Central memory CD4-positive, alpha-beta T cell (primary cell): ENCODE data around the gene SEC16A.

Source experiments
- DNase-seq: peaks from one replicate; pipeline ENCODE4 v3.0.0; 2022

Gene SEC16A

DNA sequence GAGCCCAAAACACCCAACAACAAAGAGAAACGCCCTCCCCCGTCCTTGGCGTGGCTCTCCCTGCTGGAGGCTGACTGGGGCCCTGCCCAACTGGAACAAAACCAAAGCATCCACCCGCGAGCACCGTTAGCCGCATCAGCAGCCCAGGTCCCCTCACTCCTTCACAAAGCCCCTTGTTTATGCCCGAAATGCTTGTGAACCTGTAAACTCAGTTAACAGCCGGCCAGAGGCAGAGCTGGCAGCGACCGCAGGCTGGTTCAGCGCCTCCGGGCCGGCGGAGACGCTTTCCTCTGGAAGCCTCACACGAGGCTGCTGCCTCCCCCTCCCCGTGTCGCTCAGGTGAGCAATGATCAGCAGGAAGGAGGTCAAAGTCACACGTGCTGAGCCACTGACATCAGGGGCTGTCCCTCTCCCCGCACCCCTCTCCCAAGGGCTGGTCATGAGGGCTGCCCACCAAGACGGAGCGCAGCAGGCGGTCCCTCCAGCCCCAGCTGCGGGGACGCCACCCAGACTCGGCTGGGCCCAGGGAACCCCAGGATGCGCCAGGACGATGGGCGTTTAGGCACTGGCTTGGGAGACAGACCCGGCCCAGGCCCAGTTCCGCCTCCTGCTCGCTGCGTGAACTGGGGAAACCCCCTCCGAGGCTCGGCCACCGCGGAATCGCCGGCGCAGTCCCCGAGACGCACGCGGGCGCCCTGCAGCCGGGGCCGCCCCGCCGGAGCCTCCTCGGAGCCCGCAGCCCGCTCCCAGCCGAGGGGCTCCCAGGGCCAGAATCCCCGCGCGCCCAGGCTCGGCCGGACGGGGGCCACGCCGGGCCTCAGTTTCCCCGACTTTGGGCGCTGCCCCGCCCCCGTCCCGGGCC, 83.4 kb downstream of the SEC16A start:
- DNase-seq = peak; percentile 22

DNA sequence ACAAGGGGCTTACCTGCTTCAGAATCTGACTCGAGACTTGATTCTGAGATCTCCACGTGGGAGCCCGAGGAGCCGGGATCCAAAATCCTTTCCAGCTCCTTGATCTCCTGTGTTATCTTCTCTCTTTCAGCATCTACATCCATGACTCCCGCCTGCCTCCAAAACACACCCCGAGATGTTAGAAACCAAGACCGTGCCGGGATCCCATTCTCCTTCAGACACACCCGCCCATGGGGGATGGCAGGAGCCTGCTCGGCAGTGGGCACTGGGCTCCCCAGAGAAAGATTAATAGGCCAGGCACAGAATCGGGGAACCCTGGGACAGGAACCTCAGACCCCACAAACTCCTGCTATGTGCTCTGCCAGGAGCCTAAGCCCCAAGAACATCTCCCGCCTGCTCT, 84.6 kb downstream of the SEC16A start:
- DNase-seq = no peak

DNA sequence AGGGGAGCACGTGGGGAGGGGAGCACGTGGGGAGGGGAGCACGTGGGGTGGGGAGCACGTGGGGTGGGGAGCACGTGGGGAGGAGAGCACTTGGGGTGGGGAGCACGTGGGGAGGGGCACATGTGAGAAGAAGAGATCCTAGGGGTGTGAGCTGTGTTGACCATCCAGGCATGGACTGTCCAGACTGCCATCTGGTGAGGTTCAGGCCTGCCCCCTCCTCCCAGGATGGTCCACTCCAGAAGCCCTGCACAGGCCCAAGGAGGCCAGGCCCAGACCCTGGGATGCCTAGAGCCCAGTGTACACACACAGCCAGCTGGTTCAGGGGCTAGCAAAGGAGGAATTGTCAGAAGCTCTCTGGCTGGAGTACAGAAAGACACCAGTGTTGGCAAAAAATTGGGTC, 85.2 kb downstream of the SEC16A start:
- DNase-seq = no peak

DNA sequence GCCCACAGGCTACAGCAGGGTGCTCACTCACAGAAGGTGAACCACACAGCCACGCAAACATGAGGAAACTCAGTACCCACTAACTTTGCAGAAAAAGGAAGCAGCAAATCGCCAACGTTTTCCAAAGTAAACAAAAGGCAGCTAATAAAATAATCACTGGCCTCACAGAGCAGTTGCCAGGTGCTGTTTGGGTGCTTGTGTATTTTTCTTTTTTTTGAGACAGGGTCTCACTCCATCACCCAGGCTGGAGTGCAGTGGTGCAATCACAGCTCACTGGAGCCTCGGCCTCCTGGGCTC, 86.7 kb downstream of the SEC16A start:
- DNase-seq = no peak

DNA sequence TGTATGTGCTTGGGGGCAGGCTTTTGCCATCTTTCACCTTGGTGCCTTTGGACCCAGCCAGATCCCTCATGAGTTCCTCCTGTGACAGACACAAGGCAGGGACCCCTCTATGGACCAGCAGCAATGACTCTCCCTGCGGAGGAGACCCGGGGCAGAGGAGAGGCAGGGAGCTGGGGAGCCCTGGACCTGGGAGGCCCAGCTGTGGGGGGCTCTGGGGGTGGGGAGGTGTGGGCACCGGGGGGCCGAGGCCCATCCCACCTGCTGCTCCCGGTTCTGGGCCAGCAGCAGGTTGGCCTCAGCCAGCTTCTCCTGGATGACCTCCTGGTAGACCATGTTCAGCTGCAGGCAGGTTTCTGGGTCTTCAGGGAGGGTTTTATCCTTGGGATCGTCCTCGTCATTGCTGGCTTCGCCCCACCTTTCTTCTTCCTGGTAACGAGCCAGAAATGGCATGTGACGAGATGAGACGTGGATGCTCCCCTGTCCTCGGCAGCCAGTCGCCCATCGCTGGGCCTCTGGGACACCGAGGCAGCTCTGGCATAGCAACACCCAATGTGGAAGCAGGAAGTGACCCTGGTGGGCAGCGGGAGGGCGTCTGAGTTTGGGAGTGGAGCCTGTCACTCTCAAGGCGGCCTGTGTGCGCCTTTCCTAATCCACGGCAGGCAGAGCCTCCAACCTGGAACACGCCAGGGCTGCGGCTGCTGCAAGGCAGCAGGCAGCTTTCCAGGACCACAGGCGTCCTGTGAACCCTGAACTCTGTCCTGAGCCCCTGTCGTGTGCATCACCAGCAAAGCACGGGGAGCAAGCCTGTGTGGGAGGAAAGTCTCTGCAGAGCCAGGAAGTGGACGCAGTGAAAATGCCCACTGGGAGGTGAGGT, 87.3 kb downstream of the SEC16A start:
- DNase-seq = no peak

DNA sequence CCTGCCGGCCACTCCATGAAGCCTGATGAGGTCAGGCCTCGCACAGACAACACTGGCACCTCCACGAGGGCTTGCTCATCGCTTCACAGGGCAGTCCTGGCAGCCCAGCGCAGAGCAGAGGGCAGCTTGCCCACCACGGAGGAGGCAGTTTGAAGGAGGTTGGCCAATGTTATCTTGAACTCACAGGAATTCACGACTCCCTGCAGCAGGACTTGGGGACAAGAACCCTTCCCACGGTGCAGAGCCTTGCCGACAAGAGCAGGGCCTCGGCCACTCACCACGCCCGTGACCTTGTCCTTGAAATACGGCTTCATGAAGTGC, 87.9 kb downstream of the SEC16A start:
- no peak for DNase-seq

DNA sequence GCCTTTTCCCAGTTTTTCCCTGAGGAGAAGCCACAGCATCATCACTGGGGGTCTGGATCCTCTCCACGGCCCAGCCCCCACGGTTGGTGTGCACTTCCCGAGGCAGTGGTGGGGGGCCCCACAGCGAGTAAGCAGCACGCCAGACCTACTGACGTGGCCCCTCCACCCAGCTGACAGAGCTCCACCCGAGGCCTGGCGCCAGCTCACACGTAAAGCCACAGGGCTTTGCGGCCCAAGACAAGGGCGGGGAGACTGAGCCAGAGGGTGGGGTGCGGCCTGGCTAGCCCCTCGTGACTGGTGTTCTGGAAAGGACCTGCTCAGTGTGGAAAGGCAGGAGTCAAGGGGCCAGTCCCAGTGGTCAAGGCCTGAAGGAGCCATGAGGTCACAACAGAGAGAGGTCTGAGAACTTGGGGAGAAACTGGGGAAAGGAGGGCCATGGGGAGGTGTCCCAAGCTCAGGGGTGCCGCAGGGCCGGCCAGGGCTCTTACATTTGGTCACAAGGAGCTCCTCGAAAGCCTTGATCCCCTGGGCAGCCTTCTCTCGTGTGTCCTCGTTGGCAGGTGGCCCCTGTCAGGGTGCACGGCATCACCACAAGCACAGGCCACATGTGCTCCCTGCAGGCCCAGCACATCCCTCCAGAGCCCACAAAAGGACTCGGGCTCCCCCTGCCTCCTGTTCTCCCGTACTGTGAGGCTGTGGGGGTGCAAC, 88.4 kb downstream of the SEC16A start:
- no peak for DNase-seq

DNA sequence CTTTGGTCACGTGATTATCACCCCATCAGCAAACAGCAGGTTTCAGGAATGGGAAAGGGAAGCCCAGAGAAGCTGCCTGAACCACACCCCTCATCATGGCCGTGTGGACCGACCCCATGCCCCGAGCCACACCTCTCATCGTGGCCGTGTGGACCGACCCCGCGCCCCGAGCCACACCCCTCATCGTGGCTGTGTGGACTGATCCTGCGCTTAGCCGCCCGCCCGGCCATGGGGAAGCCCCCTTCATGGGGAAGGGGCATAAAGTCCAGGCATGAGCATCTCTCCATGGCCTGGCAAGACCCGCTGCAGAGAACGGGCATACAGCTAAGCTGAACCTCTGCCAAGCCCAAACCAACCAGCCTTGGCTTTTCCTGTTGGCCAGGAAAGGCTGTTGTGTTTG, 89.3 kb downstream of the SEC16A start:
- DNase-seq = no peak

DNA sequence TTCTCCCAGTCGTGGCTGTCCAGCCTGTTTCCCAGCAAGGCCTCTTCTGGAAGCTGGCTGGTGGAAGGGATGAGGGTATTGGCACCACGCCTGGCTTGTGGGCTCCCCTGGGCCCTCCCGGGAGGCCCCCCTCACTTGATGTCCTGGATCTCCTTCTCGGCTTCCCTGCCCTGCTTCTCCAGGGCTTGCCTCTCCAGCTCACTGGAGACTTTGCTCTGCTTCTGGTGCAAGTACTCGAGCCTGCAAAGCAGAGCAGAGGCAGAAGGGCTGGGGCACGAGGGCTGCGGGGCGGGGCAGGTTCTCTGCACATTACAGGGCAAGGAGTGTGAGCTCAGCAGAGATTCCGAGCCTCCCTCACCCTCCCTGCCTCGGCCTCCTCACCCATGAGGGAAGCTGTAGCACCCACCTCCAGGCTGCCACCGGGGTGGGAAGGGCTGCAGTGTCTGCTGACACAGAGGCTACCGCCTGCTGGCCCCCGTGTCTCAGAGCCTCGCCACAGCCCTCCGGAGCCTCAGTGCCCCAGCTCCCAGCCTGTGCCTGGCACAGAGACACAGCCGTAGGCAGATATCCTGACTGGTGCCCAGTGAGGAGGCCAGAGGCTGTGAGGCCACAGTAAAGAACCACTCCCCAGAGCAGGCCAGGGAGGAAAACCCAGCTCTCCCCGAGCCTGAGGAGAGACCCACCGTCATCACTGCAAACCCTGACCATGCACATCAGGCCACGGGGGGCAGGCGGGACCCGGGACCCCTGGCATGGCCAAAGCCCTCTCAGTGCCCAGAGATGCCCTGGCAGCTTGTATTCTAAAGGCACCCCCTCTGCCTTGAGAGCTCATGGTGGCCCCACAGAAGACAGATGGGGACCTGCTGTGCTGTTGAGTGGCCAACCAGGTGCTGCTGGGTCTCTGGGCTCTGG, 90.0 kb downstream of the SEC16A start:
- DNase-seq = no peak

DNA sequence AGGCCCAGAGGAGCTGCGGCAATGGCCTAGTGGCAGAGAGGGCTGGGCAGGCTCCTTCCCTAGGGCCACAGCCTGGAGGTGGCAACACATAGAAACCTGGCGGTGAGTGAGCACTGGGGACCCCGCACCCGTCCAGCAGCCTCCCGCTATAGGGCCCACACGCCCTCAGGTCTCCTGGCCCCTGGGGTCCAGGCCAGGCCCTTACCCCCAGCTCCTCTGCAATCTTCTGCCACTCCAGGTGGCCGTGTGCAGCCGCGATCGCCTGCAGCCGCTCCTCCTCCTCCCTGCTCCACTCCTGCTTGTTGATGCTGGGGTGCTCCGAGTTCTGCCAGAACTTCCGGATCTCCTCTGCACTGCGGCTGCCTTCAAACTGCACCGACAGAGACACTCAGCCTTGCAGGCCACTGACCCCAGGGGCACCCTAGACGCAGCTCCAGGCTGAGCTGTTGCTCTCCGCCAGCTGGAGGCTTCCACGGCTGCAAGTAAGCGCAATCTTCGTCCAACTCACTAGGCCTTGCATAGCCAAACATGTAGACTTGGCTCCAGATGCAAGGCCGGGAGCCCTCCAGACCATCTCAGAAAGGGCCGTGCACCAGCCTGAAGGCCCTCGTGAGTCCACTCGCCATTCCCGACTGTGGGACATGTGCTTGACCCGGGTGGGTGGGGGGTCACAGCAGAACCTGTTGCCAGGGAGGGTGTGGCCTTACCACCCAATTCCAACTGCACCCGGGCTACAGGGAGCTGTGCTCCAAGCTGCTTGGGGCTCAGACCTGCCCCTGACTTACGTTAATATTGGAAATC, 90.9 kb downstream of the SEC16A start:
- no peak for DNase-seq
